Fibroblast of the aortic adventitia (primary cell): ENCODE measurements around the gene TNNT2. TPM values are rescaled to one million over a fixed set of nuclear protein-coding genes. Genes with fewer than 3 reads are reported as not detected.

Experiments used
- DNase-seq: peaks from one replicate; pipeline ENCODE4 v3.0.0-alpha.2; 2010; ENCODE audit warnings: low read depth
- H3K4me3 ChIP-seq: 2 replicates; pipeline ENCODE4 v1.5.1; 2011; ENCODE audit warnings: low read depth, mild to moderate bottlenecking, control low read depth, low read length, moderate library complexity
- total RNA-seq: library from RNA; depleted of rRNA; stranded (reverse); fragments of >200 nt; gene quantifications from 2 replicates; pipeline ENCODE4 v1.2.3, GENCODE V29; 2012; ENCODE audit warnings: low replicate concordance
- TF ChIP-seq, protein P1 (sequence below): IDR thresholded peaks from 2 replicates; pipeline ENCODE4 v1.5.1; 2011; ENCODE audit warnings: mild to moderate bottlenecking, low read length, control low read depth, inconsistent platforms; ENCODE audit not compliant: insufficient read depth

The TNNT2 gene
- total RNA-seq, 1 donor = 0.09 TPM

DNA sequence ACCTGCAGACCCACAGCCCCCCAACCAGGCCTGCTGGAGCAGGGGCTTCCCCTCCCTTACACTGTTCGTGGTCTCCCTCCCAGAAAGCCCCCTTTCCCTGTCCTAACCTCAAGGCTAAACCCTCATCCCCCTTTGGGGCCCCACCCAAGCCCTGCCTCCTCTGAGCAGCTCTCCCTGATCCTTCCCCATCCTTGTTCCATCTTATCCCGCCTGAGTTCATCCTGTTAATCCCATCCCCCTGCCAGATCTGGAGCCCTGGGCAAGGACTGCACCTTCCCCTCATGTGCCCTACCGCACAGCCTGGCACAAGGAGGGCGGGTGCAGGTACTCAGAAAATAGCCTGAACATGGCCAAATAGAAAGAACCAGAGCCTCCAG is 6.9 kb upstream of the TNNT2 start:
- DNase-seq = no peak
- no peak overlapping the region for H3K4me3 ChIP-seq
- TF ChIP-seq, protein P1, sequence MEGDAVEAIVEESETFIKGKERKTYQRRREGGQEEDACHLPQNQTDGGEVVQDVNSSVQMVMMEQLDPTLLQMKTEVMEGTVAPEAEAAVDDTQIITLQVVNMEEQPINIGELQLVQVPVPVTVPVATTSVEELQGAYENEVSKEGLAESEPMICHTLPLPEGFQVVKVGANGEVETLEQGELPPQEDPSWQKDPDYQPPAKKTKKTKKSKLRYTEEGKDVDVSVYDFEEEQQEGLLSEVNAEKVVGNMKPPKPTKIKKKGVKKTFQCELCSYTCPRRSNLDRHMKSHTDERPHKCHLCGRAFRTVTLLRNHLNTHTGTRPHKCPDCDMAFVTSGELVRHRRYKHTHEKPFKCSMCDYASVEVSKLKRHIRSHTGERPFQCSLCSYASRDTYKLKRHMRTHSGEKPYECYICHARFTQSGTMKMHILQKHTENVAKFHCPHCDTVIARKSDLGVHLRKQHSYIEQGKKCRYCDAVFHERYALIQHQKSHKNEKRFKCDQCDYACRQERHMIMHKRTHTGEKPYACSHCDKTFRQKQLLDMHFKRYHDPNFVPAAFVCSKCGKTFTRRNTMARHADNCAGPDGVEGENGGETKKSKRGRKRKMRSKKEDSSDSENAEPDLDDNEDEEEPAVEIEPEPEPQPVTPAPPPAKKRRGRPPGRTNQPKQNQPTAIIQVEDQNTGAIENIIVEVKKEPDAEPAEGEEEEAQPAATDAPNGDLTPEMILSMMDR = no peak

DNA sequence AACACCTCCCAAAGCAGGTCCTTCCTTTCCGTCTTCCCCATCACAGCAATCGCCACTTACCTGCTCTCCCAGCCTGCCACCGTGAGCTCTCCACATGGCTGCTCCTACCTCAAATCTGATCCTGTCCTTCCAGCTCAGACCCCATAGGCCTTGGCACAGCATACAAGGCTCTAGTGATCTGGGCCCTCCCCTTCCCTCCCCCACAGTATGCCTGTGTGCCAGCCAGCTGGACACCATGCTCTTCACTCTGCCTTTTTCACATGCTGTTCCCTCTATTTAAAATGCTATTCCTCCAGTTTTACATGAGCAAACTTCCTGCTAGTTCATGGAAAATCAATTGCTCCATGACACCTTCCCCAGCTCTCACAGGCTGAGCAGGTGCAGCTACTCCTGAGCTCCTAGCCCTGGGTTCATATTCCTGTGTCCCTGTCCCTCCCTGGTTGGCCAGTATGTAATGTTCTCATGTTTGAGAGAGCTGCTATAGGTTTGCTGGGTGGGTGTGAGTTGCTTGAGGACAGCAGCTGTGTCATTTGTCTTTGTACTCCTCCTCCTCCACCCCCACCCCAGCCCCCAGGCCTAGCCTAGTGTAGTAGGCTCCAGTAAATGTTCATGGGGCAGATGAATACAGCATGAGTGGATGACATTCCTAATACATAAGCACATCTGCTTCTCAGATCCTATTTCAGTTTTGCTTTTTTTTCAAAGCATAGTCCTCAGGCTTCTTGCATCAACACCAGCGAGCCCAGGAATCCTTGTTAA is 6.3 kb upstream of the TNNT2 start:
- DNase-seq = peak; percentile 82
- no peak overlapping the region for H3K4me3 ChIP-seq
- TF ChIP-seq, protein P1 = no peak

DNA sequence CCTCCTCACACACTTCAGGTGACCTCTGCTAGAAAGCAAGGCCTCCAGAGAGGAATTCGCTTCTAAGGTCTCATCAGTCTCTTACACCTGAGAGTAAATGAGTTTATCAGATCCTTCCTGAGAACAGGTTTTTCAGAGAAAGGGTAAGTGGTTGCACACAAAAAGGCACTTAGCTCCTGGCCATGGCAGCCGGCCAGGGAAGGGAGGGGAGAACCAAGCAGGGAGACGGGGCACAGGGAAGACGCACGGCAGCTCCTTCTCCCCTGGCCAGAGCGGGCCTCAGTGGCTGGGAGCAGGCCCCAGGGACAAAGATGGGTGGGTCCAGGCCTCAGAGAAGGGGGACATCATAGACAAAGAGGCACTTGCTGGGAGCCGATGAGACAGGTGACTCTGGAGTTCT is 3.6 kb upstream of the TNNT2 start:
- H3K4me3 ChIP-seq = no peak overlapping the region
- no peak for DNase-seq
- TF ChIP-seq, protein P1 = no peak

DNA sequence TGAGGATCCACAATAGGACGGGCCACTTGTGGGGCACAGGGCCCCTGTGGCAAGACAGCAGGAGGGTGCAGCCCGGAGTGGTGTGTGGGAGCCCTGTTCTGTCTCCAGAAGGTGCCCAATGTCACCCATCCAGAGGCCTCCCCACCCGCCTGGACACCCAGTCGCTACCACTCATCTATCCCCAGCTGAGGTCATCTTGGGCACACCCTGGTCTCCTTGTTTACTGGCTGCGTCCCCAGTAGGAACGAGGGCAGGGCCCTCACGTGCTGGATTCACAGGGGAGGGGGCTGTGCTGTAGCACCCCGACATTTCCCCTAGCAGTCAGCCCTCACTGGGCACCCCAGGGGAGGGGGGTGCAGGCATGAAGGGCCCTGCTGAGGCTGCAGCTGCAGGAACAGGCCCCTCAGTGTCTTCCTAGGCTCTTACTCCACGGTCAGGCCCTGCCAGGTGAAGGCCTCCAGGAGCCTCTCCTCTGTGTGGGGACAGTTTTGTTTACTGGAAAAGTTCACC is 2.3 kb upstream of the TNNT2 start:
- DNase-seq = no peak
- TF ChIP-seq, protein P1 = no peak

DNA sequence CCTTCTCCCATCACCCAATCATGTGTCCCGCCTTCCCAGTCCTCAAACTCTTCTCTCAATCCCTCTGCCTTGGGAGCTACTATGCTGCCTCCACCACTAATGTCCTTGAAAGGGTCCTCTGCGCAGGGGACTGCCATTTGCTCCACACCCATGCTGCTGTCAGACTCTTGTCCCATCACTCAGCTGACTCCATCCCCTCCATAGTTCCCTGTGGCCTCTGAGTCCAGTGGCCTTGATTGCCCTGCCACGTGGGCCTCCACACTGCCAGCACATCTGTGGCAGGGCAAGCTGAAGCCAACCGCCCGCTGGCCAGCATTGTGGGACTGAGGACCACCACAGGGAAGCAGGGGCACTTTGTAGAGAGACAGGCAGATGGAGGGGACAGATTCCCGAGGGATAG is 1.3 kb upstream of the TNNT2 start:
- TF ChIP-seq, protein P1 = no peak
- H3K4me3 ChIP-seq = no peak overlapping the region
- no peak for DNase-seq

More for the DNA sequence above, 2.3 kb upstream of the TNNT2 start:
- no peak overlapping the region for H3K4me3 ChIP-seq

DNA sequence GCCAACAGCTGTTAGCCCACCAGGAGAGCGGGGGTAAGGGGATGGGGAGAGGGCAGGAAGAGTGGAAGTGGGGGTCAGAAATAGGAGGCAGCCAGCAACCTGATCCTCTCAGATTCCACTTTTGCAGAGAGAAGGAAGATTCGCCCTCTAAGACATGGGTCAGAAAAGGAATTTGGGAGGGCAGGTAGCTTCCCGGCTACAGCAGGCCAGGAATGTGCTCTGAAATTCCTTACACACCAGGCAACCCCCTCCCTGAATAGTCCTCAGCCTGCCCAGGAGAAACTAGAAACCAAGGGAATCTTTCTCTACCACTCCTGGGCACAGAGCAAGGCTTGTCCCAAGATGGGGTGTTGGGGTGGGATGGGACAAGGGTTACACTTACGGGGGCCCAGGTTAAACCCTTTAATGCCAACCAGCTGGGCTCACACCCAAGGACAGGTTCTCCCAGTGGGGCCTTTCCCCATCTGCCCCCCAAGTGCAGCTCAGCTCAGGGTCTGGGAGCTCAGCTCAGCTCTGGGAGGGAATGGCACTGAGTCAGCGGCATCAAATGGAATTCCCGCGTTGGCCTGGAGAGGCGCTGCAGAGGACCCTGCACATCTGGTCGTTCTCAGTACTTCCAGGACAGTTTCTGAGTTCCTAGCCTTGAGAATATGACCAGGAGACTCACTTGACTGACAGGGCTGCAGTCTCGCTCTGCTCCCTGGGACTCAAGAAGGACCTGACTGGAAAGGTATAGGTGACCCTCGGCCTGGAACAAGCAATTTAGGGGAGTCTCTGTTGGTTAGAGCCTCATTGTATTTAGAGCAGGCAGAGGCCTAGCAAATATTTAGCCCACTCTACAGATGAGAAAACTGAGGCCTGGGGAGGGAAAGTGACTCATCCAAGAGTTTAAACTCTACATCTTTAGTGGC is 761 bp downstream of the TNNT2 start:
- peak; percentile 11 for DNase-seq
- no peak overlapping the region for H3K4me3 ChIP-seq
- TF ChIP-seq, protein P1 = peak; percentile 61
